Measurements from ENCODE around the gene SLC28A3. TPM values are rescaled to one million over a fixed set of nuclear protein-coding genes. Genes with fewer than 3 reads are reported as not detected.

The SLC28A3 gene
- total RNA-seq, 4 donors from 2014 or later, result 0.23 TPM; not detected in 3

GRCh38 chr9:84325347-84325973 is 15.1 kb downstream of the SLC28A3 start:
- no peaks in the 10 kb centered on the region for H3K27me3 ChIP-seq
- in situ Hi-C loops (cut with MboI; ENCODE audit: low sequenced_read_pairs in 4 of 4) (no loop called here), intact Hi-C loops (cut with DNase I; ENCODE audit: low total_unique reads) (no loop called here)
- ATAC-seq, result no peak
- TF ChIP-seq POLR2A (IDR thresholded peaks at IDR 0.05) (no peak), CTCF (IDR thresholded peaks at IDR 0.05 in 4 of 5, conservative IDR thresholded peaks at IDR 0.05 in 1 of 5) (no peak)
- no peak for DNase-seq
- no peak overlapping the region for H3K27ac ChIP-seq
- H3K9me3 ChIP-seq, result no peaks in the 10 kb centered on the region
- no peak overlapping the region for H3K4me3 ChIP-seq
- no peaks in the 10 kb centered on the region for H3K4me1 ChIP-seq
- no peaks in the 10 kb centered on the region for H3K36me3 ChIP-seq

DNA sequence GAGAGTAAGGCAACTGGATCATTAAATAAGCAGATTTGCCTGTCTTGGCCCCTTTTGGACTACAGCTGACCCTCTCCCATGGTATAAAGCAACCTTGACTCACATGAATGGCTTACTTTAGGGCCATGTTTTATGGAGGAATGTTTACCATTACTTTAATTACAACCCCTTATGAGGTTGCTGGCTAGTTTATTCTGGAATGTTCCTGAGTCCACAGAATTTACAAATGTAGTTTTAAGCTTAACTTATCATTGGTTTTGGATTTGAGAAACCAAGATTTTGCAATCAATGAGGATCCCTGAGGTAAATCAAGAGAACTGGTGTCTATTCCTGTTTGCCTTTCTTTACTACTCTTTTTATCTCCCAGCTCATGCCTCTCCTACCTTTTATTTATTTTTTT is 15.7 kb downstream of the SLC28A3 start:
- no peaks in the 10 kb centered on the region for H3K27me3 ChIP-seq
- H3K36me3 ChIP-seq, result no peaks in the 10 kb centered on the region
- in situ Hi-C loops (cut with MboI; ENCODE audit: low sequenced_read_pairs in 4 of 4), result no loop called here
- no peak for ATAC-seq
- DNase-seq, result no peak
- no peaks in the 10 kb centered on the region for H3K9me3 ChIP-seq
- no peak overlapping the region for H3K27ac ChIP-seq
- H3K4me1 ChIP-seq, result no peaks in the 10 kb centered on the region
- no peak overlapping the region for H3K4me3 ChIP-seq
- no peak for TF ChIP-seq CTCF (IDR thresholded peaks at IDR 0.05 in 4 of 5, conservative IDR thresholded peaks at IDR 0.05 in 1 of 5)
- no peak for TF ChIP-seq POLR2A (IDR thresholded peaks at IDR 0.05)
- intact Hi-C loops (cut with DNase I; ENCODE audit: low total_unique reads), result no loop called here

DNA sequence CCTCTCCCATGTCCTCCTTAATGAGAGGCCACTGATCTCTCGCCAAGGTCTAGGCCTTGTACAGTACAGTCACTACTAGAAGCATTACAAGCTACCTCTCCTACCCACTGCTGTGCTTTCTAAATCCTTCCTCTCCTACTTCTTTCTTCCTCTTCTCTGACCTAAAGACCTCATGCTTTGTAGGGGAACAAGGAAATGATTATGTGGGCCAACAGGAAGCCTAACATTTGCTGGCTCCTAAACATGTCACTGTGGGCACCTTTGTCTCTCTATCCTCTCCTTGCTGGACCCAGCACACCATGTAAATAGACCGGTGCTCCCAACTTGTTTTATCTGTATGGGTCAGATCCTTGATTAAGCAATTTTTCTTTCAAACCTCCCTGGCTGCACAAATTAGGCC is 16.7 kb downstream of the SLC28A3 start:
- H3K4me1 ChIP-seq, result no peaks in the 10 kb centered on the region
- TF ChIP-seq POLR2A (IDR thresholded peaks at IDR 0.05), result no peak
- no peak for TF ChIP-seq CTCF (IDR thresholded peaks at IDR 0.05 in 4 of 5, conservative IDR thresholded peaks at IDR 0.05 in 1 of 5)
- no peak for DNase-seq
- no peaks in the 10 kb centered on the region for H3K9me3 ChIP-seq
- no peaks in the 10 kb centered on the region for H3K36me3 ChIP-seq
- no peak for ATAC-seq
- intact Hi-C loops (cut with DNase I; ENCODE audit: low total_unique reads), result no loop called here
- no peak overlapping the region for H3K27ac ChIP-seq
- no peak overlapping the region for H3K4me3 ChIP-seq
- in situ Hi-C loops (cut with MboI; ENCODE audit: low sequenced_read_pairs in 4 of 4), result no loop called here
- H3K27me3 ChIP-seq, result no peaks in the 10 kb centered on the region

- DNase-seq (no peak), ATAC-seq (no peak)
- Histone ChIP-seq H3K4me3 (no peak overlapping the region), H3K4me1 (no peaks in the 10 kb centered on the region), H3K27ac (no peak overlapping the region), H3K36me3 (no peaks in the 10 kb centered on the region), H3K27me3 (no peaks in the 10 kb centered on the region), H3K9me3 (no peaks in the 10 kb centered on the region)
- intact Hi-C loops (cut with DNase I; ENCODE audit: low total_unique reads), result no loop called here
- in situ Hi-C loops (cut with MboI; ENCODE audit: low sequenced_read_pairs in 4 of 4), result no loop called here
- no peak for TF ChIP-seq POLR2A (IDR thresholded peaks at IDR 0.05)
- no peak for TF ChIP-seq CTCF (IDR thresholded peaks at IDR 0.05 in 4 of 5, conservative IDR thresholded peaks at IDR 0.05 in 1 of 5)
Observed at GRCh38 chr9:84322828-84323227, 17.7 kb downstream of the SLC28A3 start.

GRCh38 chr9:84320231-84320630 is 20.3 kb downstream of the SLC28A3 start:
- no peak for ATAC-seq
- intact Hi-C loops (cut with DNase I; ENCODE audit: low total_unique reads), result no loop called here

More at GRCh38 chr9:84320231-84320630, 20.3 kb downstream of the SLC28A3 start:
- in situ Hi-C loops (cut with MboI; ENCODE audit: low sequenced_read_pairs in 4 of 4), result no loop called here
- no peak overlapping the region for H3K4me3 ChIP-seq
- DNase-seq, result no peak
- H3K4me1 ChIP-seq, result peaks cover 0 to 2% of the 10 kb centered on the region in 2 donors
- H3K27me3 ChIP-seq, result no peaks in the 10 kb centered on the region
- H3K9me3 ChIP-seq, result no peaks in the 10 kb centered on the region
- no peak overlapping the region for H3K27ac ChIP-seq
- H3K36me3 ChIP-seq, result no peaks in the 10 kb centered on the region
- TF ChIP-seq CTCF (IDR thresholded peaks at IDR 0.05 in 4 of 5, conservative IDR thresholded peaks at IDR 0.05 in 1 of 5) (no peak), POLR2A (IDR thresholded peaks at IDR 0.05) (no peak)
